Urothelium cell line (cell line): ENCODE measurements around the gene SRPK2.
A peak's percentile ranks its signal among the peaks of the same experiment; 100 is the strongest.
"Not testable (repeated sequence)": the region's sequence is repeated elsewhere in the genome, so short reads cannot be mapped to it uniquely, and the experiment has no call there.

ENCODE experiments used
- DNase-seq: peaks from one replicate; pipeline ENCODE4 v3.0.0; 2011; ENCODE audit warnings: low spot score, mixed read lengths
- FAIRE-seq: peaks from 2 replicates; lab custom pipeline; 2011; peaks lifted over from hg19 to GRCh38; lab: Jason Lieb, UNC

The SRPK2 gene

GRCh38 chr7:105345003-105345402 is 43.7 kb downstream of the SRPK2 start:
- DNase-seq (no peak), FAIRE-seq (no peak)

GRCh38 chr7:105339404-105340323 is 49.1 kb downstream of the SRPK2 start:
- DNase-seq (no peak), FAIRE-seq (no peak)

- DNase-seq (no peak), FAIRE-seq (no peak)
Observed at GRCh38 chr7:105337529-105337928, 51.2 kb downstream of the SRPK2 start.

- no peak for DNase-seq
- no peak for FAIRE-seq
Observed at GRCh38 chr7:105336009-105336408, 52.7 kb downstream of the SRPK2 start.

- not testable (repeated sequence) for FAIRE-seq, DNase-seq
Observed at GRCh38 chr7:105332661-105333060, 56.1 kb downstream of the SRPK2 start.

- FAIRE-seq (no peak), DNase-seq (no peak)
Observed at GRCh38 chr7:105330526-105330925, 58.2 kb downstream of the SRPK2 start.

GRCh38 chr7:105327201-105327600 is 61.5 kb downstream of the SRPK2 start:
- no peak for FAIRE-seq

GRCh38 chr7:105325216-105325904 is 63.4 kb downstream of the SRPK2 start:
- DNase-seq (no peak), FAIRE-seq (no peak)

More at GRCh38 chr7:105327201-105327600, 61.5 kb downstream of the SRPK2 start:
- no peak for DNase-seq

GRCh38 chr7:105324606-105325005 is 64.1 kb downstream of the SRPK2 start:
- DNase-seq, FAIRE-seq: not testable (repeated sequence)

- DNase-seq: no peak
- FAIRE-seq: no peak
Observed at GRCh38 chr7:105323366-105323765, 65.4 kb downstream of the SRPK2 start.

- FAIRE-seq: no peak
- no peak for DNase-seq
Observed at GRCh38 chr7:105322655-105323277, 66.0 kb downstream of the SRPK2 start.

- no peak for DNase-seq
- FAIRE-seq: no peak
Observed at GRCh38 chr7:105321754-105322455, 66.8 kb downstream of the SRPK2 start.

- no peak for FAIRE-seq
- no peak for DNase-seq
Observed at GRCh38 chr7:105320896-105321295, 67.8 kb downstream of the SRPK2 start.

- no peak for FAIRE-seq
- no peak for DNase-seq
Observed at GRCh38 chr7:105319578-105319977, 69.1 kb downstream of the SRPK2 start.

GRCh38 chr7:105316578-105317344 is 72.0 kb downstream of the SRPK2 start:
- no peak for DNase-seq
- peak; percentile 5 for FAIRE-seq

- FAIRE-seq (no peak), DNase-seq (no peak)
Observed at GRCh38 chr7:105315357-105315756, 73.4 kb downstream of the SRPK2 start.

GRCh38 chr7:105309235-105310169 is 79.2 kb downstream of the SRPK2 start:
- no peak for FAIRE-seq
- DNase-seq: no peak

GRCh38 chr7:105307163-105307672 is 81.5 kb downstream of the SRPK2 start:
- no peak for FAIRE-seq

GRCh38 chr7:105306298-105306748 is 82.4 kb downstream of the SRPK2 start:
- FAIRE-seq (no peak), DNase-seq (no peak)

More at GRCh38 chr7:105307163-105307672, 81.5 kb downstream of the SRPK2 start:
- DNase-seq: no peak
